ENCODE measurements around the gene LIPA.

The LIPA gene

DNA sequence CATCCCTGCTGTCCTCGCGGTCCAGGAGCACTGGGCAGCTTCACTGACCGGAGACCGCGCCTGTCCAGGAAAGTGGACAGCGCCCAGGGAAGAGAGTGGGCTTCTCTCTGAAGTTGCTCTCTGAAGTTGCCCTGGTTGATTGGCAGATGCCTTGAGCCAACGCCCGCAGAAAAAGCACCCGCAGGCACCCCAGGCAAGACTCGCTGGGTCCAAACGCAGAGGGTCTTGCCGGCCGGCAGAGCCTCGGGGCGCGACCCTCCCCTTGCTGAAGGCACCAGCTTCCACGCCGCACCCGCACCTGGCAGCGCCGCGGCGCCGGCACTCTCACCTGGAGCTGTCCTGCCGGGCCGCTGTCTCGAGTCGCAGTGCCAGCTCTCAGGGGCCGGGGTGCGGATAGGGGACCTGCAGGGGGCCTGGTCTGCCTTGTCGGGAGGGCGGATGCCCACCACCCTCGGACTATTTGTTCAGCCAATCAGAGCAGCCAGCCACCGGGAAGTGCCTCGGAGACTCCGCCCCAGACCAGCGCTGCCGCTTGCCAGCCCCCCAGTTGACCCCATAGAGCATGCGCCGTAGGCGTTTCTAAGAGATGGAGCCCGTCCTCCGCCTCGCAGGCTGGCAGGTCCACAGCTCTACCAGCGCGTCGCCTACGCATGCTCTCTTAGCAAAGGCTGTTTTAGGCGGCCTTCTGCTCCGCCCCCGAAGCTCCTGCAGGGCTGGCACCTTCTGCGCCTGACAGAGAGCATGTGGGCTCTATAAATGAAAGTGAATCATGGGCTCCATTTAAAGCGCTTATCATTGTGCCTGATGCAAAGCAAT, at the start of gene LIPA:
Gene LIPA, minus strand, starts transcription at position 367 of the 816 bp plus-strand sequence. CDS start 4,127 bp downstream, outside the sequence.
- ChIA-PET CTCF (interaction anchor here (0.5 to 1.3 kb wide), 8 partner anchors 20 to 408 kb away, joined by 3 to 5 read pairs (median 3); partner anchors contain the start of gene IFIT2), POLR2A (ENCODE audit: low non-redundant PET) (interaction anchor here (0.6 to 1.0 kb wide), 3 partner anchors 163 to 223 kb away, joined by 3 read pairs; partner anchors contain the start of gene IFIT5)
- peak within 1 kb of the TSS; percentile 72 for H3K27ac ChIP-seq
- no peak for TF ChIP-seq CTCF (conservative IDR thresholded peaks at IDR 0.05; ENCODE audit: low read depth)
- DNase-seq (ENCODE audit: low spot score): peak; percentile 95

GRCh38 chr10:89301232-89301631, 49.7 kb upstream of the LIPA start:
- ChIA-PET CTCF (interaction anchor here (0.6 kb wide), 1 partner anchor 10 kb away, joined by 3 read pairs; no protein-coding TSS in a partner anchor), POLR2A (ENCODE audit: low non-redundant PET) (no interaction called here)
- TF ChIP-seq CTCF (conservative IDR thresholded peaks at IDR 0.05; ENCODE audit: low read depth): no peak
- no peak for DNase-seq (ENCODE audit: low spot score)
- no peak overlapping the region for H3K27ac ChIP-seq

DNA sequence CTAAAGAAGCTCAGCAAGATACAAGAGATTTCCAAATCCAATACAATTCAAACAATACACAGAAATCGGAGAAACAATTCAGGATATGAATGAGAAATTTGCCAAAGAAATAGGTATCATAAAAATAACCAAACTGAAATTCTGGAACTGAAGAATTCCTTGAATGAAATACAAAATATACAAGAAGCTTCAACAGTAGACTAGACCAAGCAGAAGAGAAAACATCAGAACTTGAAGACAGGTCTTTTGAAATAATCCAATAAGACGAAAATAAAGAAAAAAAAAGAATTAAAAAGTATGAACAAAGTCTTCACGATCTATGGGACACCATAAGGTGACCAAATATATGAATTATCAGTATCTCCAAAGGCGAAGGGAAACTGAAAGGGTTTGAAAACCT, 47.5 kb upstream of the LIPA start:
- TF ChIP-seq CTCF (conservative IDR thresholded peaks at IDR 0.05; ENCODE audit: low read depth): no peak
- POLR2A ChIA-PET (ENCODE audit: low non-redundant PET): no interaction called here
- DNase-seq (ENCODE audit: low spot score): no peak
- no peak overlapping the region for H3K27ac ChIP-seq
- CTCF ChIA-PET: interaction anchor here (0.6 kb wide), 2 partner anchors 18 to 23 kb away, joined by 3 to 5 read pairs; no protein-coding TSS in a partner anchor

GRCh38 chr10:89297791-89298190, 46.2 kb upstream of the LIPA start:
- H3K27ac ChIP-seq: no peak overlapping the region
- no peak for TF ChIP-seq CTCF (conservative IDR thresholded peaks at IDR 0.05; ENCODE audit: low read depth)
- ChIA-PET POLR2A (ENCODE audit: low non-redundant PET) (no interaction called here), CTCF (no interaction called here)
- DNase-seq (ENCODE audit: low spot score): no peak

DNA sequence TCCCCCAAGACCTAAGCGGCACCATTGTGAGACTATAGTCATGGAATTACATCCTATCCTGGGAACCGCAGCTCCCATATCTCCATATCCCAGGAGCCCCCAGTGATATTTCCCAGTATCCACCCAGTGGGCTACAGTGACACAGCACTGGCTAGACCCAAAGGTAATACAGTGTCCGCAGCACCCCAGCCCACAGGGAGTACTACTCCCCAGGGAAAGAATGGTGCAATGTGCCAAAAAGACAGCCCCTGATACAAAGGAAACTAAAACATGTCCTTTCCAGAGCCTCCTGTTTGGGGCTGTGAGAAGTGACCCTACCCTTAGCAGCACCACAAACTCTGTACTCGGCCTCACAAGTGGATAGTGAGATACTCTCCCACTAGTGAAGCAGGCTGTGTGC, 45.8 kb upstream of the LIPA start:
- H3K27ac ChIP-seq: no peak overlapping the region
- no peak for TF ChIP-seq CTCF (conservative IDR thresholded peaks at IDR 0.05; ENCODE audit: low read depth)
- ChIA-PET POLR2A (ENCODE audit: low non-redundant PET) (no interaction called here), CTCF (no interaction called here)
- no peak for DNase-seq (ENCODE audit: low spot score)

DNA sequence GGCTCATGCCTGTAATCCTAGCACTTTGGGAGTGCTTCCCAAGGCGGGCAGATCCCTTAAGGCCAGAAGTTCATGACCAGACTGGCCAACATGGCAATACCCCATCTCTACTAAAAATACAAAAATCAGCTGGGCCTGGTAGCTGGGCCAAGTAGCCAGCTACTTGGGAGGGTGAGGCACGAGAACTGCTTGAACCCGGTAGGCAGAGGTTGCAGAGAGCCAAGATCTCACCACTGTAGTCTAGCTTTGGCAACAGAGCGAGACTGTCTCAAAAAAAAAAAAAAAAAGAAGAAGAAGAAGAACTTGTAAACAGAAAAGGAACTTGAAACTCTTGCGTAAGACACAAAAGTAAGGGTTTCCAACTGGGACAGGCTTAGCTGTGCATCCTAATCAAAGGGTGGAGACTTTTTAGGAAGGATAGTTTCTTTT, 44.7 kb upstream of the LIPA start:
- ChIA-PET CTCF (no interaction called here), POLR2A (ENCODE audit: low non-redundant PET) (no interaction called here)
- H3K27ac ChIP-seq: peak overlapping the region; percentile 64
- TF ChIP-seq CTCF (conservative IDR thresholded peaks at IDR 0.05; ENCODE audit: low read depth): no peak
- DNase-seq (ENCODE audit: low spot score): no peak

All from RWPE1 (cell line).